Duodenal mucosa (tissue), 2 donors: ENCODE data around the gene GRIK4.

ENCODE experiments used
- H3K27ac ChIP-seq: one replicate; pipeline ENCODE4 v1.7.0; 2013; ENCODE audit warnings: low read depth, low read length
- H3K27me3 ChIP-seq, 2 donors: one replicate each; pipeline ENCODE4 v1.7.0; 2013; ENCODE audit warnings: low read length in 2 of 2, control low read depth in 1 of 2; ENCODE audit not compliant: insufficient read depth in 2 of 2, control insufficient read depth in 1 of 2
- H3K36me3 ChIP-seq, 2 donors: one replicate each; pipeline ENCODE4 v1.7.0; 2013; ENCODE audit warnings: low read length in 2 of 2, control low read depth in 1 of 2; ENCODE audit not compliant: insufficient read depth in 2 of 2, control insufficient read depth in 1 of 2
- H3K4me1 ChIP-seq, 2 donors: one replicate each; pipeline ENCODE4 v1.7.0; 2013; ENCODE audit warnings: low read length in 2 of 2, control low read depth in 1 of 2; ENCODE audit not compliant: insufficient read depth in 2 of 2, control insufficient read depth in 1 of 2
- H3K4me3 ChIP-seq, 2 donors: one replicate each; pipeline ENCODE4 v1.7.0; 2013; ENCODE audit warnings: low read length in 2 of 2, low read depth in 1 of 2
- H3K9ac ChIP-seq, 2 donors: one replicate each; pipeline ENCODE4 v1.7.0; 2013; ENCODE audit warnings: low read length in 2 of 2, low read depth in 1 of 2
- H3K9me3 ChIP-seq, 2 donors: one replicate each; pipeline ENCODE4 v1.7.0; 2013; ENCODE audit warnings: low read length in 2 of 2, control low read depth in 1 of 2; ENCODE audit not compliant: control insufficient read depth in 1 of 2

The GRIK4 gene

DNA sequence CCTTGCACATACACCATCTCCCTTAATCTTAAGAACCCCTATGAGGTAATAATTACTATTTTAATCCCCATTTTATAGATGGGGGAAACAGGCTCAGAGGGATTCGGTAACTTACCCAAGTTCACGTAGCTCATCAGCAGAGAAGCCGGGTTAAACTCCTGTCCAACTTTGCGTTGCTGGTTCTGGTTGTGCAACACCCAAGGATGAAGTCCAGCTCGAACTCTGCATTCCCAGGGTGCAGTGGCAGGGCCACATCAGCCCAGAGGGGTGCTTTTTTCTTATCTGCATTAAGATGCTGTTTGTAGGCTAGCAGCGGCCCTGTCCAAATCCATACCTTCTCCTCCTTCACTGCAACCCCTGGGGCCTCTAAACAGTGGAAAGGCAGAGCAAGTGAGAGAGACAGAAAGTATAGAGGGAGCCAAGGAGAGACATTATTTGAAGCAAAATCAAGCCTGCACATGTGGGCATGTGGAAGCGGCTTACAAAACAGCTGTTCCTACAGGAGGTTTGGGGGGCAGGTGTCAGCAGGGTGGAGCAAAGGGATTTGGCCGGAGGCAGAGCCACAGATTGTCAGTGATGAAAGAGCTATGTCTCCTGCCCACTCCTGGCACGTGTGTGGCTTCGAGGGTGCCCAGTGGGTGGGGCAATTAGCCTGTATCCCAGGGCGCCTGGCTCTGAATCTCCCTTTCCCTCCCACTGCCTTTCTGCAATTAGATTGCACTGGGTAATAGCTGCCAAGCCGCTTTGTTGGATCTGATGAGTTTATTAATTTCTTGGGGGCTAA is 382.8 kb downstream of the GRIK4 start:
- Histone ChIP-seq H3K36me3 (no peaks in the 10 kb centered on the region), H3K27ac (no peak overlapping the region), H3K27me3 (no peaks in the 10 kb centered on the region), H3K4me3 (no peak overlapping the region), H3K9me3 (no peaks in the 10 kb centered on the region), H3K4me1 (no peaks in the 10 kb centered on the region), H3K9ac (no peak overlapping the region)

- Histone ChIP-seq H3K9ac (no peak overlapping the region), H3K9me3 (no peaks in the 10 kb centered on the region), H3K36me3 (no peaks in the 10 kb centered on the region), H3K4me1 (no peaks in the 10 kb centered on the region), H3K4me3 (no peak overlapping the region), H3K27ac (no peak overlapping the region), H3K27me3 (no peaks in the 10 kb centered on the region)
Observed at GRCh38 chr11:120896687-120897086, 385.1 kb downstream of the GRIK4 start.

- H3K4me1 ChIP-seq, result no peaks in the 10 kb centered on the region
- H3K27ac ChIP-seq, result no peak overlapping the region
- H3K27me3 ChIP-seq, result no peaks in the 10 kb centered on the region
- H3K9ac ChIP-seq, result no peak overlapping the region
- H3K4me3 ChIP-seq, result no peak overlapping the region
- H3K9me3 ChIP-seq, result no peaks in the 10 kb centered on the region
- H3K36me3 ChIP-seq, result no peaks in the 10 kb centered on the region
Observed at GRCh38 chr11:120898568-120898967, 387.0 kb downstream of the GRIK4 start.

DNA sequence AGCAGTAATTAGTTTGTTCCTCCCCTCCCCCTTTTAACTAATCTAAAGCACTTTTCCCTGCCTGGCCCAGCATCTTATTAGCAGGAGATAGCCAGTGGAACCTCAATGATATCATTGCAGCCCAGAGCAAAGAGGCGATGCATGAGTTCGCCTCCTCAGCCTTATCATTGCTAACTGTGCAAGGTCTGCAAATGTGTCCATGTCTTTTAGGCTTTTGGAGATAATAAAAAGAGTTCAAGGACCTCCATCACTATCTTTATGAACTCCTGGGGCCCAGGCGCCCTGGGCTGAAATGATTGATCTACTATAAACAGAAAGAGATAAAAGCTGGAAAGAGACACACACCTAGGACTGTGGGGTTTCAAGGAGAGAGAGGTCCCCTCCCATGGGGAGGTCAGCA is 388.2 kb downstream of the GRIK4 start:
- Histone ChIP-seq H3K9ac (no peak overlapping the region), H3K9me3 (no peaks in the 10 kb centered on the region), H3K27me3 (no peaks in the 10 kb centered on the region), H3K4me3 (no peak overlapping the region), H3K27ac (no peak overlapping the region), H3K4me1 (no peaks in the 10 kb centered on the region), H3K36me3 (no peaks in the 10 kb centered on the region)

DNA sequence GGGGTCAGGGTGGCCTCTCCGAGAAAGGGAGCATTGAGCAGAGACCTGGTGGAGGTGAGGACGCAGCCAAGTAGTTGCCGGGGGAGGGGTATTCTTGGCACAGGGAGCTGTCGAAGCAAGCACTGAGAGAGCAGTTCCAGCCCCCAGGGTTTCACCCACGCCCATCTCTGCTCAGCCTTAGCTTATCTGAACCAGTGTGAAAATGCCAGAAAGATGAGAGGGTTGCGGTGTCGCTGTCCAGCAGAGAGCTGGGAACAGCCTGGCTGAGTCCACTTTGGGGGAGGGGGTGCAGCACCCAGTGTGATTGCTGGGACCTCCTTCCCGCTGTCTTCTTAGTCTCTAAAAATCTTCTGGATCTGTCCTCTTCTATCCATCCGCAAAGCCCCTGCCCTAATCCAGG is 389.1 kb downstream of the GRIK4 start:
- no peak overlapping the region for H3K9ac ChIP-seq

DNA sequence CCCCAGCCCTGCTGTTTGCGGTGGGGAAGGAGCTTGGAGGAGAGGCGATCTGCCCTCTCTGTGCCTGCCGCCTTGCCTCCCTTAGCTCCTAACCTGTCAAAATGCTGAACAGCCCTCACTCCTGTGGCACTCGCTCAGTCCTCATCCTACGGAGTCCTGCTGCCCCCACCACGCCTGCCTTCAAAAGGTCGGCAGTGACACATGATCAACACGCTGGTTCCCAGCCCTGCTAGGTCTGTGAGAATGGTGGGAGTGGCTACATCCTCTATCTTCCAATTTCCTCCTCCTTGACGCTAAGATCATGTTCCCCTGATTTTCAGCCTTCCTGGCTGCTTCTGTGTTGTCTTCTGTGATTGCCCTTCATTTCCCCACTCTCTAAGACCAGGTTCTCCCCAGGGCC is 392.1 kb downstream of the GRIK4 start:
- Histone ChIP-seq H3K9ac (no peak overlapping the region), H3K27ac (no peak overlapping the region), H3K4me1 (peaks cover 6% of the 10 kb centered on the region in 2 donors), H3K27me3 (no peaks in the 10 kb centered on the region), H3K4me3 (no peak overlapping the region), H3K9me3 (no peaks in the 10 kb centered on the region), H3K36me3 (no peaks in the 10 kb centered on the region)

More for the DNA sequence above, 389.1 kb downstream of the GRIK4 start:
- Histone ChIP-seq H3K4me3 (no peak overlapping the region), H3K27ac (no peak overlapping the region), H3K36me3 (no peaks in the 10 kb centered on the region), H3K9me3 (no peaks in the 10 kb centered on the region), H3K4me1 (no peaks in the 10 kb centered on the region), H3K27me3 (no peaks in the 10 kb centered on the region)

GRCh38 chr11:120904116-120904515 is 392.6 kb downstream of the GRIK4 start:
- Histone ChIP-seq H3K27ac (no peak overlapping the region), H3K36me3 (no peaks in the 10 kb centered on the region), H3K4me3 (no peak overlapping the region), H3K4me1 (peaks cover 10% of the 10 kb centered on the region in 2 donors), H3K9ac (no peak overlapping the region), H3K9me3 (no peaks in the 10 kb centered on the region), H3K27me3 (no peaks in the 10 kb centered on the region)

DNA sequence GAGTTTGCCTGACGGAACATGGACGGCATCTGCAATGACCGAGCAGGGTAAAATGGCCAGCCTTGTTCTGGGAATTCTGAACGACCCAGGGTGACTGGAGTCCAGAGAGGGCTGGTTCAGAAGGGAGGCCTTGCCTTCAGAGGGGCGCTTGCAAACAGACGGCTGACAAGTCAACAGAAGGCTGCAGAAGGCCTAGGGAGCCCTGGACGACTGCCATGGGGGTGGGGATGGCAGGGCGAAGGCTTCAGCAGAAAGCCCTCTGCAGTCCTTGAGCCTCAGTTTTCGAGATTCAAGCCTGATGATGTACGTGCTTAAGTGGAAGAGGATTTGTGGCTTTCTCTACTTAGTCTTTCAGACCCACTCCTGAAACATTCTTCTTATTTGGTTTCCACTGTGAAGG is 395.2 kb downstream of the GRIK4 start:
- H3K36me3 ChIP-seq, result no peaks in the 10 kb centered on the region

GRCh38 chr11:120907971-120908370 is 396.4 kb downstream of the GRIK4 start:
- H3K9ac ChIP-seq, result no peak overlapping the region
- H3K4me1 ChIP-seq, result peaks cover 10 to 13% of the 10 kb centered on the region in 2 donors
- no peaks in the 10 kb centered on the region for H3K27me3 ChIP-seq
- no peak overlapping the region for H3K27ac ChIP-seq
- H3K4me3 ChIP-seq, result no peak overlapping the region
- H3K9me3 ChIP-seq, result no peaks in the 10 kb centered on the region
- no peaks in the 10 kb centered on the region for H3K36me3 ChIP-seq

More for the DNA sequence above, 395.2 kb downstream of the GRIK4 start:
- Histone ChIP-seq H3K27ac (no peak overlapping the region), H3K4me3 (no peak overlapping the region), H3K27me3 (no peaks in the 10 kb centered on the region), H3K9me3 (no peaks in the 10 kb centered on the region), H3K9ac (no peak overlapping the region), H3K4me1 (peaks cover 10 to 13% of the 10 kb centered on the region in 2 donors)

DNA sequence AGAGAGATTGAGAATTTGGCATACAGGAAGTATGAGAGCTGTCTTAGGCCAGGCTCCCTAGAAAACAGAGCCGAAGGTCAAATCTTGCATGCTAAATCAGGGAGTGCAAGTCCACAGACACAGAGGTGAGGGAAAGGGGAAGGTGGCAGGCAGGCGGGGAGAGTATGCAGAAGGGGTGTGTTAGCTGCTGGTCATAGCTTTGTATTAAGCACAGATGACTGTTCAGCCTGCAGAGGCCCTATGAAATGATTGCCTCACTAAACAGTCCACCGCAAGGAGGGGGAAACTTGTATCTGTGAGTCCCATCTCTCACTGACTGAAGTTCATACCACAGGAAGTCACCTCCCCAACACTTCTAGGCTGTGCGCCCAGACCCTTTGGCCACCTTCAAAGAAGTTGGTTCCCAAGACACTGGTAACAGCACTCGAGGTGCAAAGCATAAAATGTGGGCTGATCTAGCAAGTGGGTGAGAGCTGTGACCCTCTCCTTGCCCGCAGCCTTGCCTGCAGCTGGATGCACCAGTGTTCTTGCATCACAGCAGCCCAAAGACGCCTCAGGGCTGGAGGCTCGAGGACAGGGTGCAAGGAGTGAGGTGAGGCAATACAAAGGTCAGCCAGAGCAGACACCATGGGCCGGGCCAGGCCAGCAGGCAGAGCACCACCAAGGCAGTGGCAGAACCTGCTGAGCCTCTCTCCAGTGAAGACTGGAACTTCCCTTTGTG is 397.1 kb downstream of the GRIK4 start:
- Histone ChIP-seq H3K4me1 (peaks cover 10 to 13% of the 10 kb centered on the region in 2 donors), H3K27me3 (no peaks in the 10 kb centered on the region), H3K27ac (no peak overlapping the region), H3K9ac (no peak overlapping the region), H3K9me3 (no peaks in the 10 kb centered on the region), H3K36me3 (no peaks in the 10 kb centered on the region), H3K4me3 (no peak overlapping the region)
